Upper lobe of right lung (tissue), 1 donor: ENCODE data around the gene CCDC107. TPM values are rescaled to one million over a fixed set of nuclear protein-coding genes. Genes with fewer than 3 reads are reported as not detected.

ENCODE experiments used
- ATAC-seq: fragments of 200-7000 bp; cut with Tn5 transposase; one replicate; pipeline ENCODE4 v1.9.1; 2020; ENCODE audit warnings: mild to moderate bottlenecking, moderate library complexity
- DNase-seq: peaks from one replicate; pipeline ENCODE4 v3.0.0-alpha.2; 2020
- H3K27ac ChIP-seq: fragments of 200-600 bp; one replicate; pipeline ENCODE4 v1.8.0; 2022
- H3K27me3 ChIP-seq: fragments of 200-600 bp; one replicate; pipeline ENCODE4 v1.8.0; 2022; ENCODE audit warnings: mild to moderate bottlenecking
- H3K36me3 ChIP-seq: fragments of 200-600 bp; one replicate; pipeline ENCODE4 v1.8.0; 2022
- H3K4me1 ChIP-seq: fragments of 200-600 bp; one replicate; pipeline ENCODE4 v1.8.0; 2022
- H3K4me3 ChIP-seq: fragments of 200-600 bp; one replicate; pipeline ENCODE4 v1.8.0; 2022; ENCODE audit warnings: mild to moderate bottlenecking
- H3K9me3 ChIP-seq: fragments of 200-600 bp; one replicate; pipeline ENCODE4 v1.8.0; 2022
- intact Hi-C: fragments of 100-400 bp; cut with DNase I; formaldehyde crosslinking; loops from one replicate; pipeline ENCODE4 v1.11.0; 2022
- total RNA-seq: library from RNA; stranded (reverse); fragmentation: NEBNext Ultra II Directional; extraction: Animal tissue kit (Norgen Biotek cat#: 25700); gene quantifications from one replicate; pipeline ENCODE4 v1.2.1, GENCODE V29; 2021
- TF ChIP-seq, protein P1 (sequence below): fragments of 200-600 bp; IDR thresholded peaks from one replicate; pipeline ENCODE4 v1.8.0; 2022; ENCODE audit warnings: antibody characterized with exemption
- donor health status: DM: no; HTN: yes; CAD: no; lungs with severe emphysema.

The CCDC107 gene
- total RNA-seq, 1 donor from 2014 or later, result 31.1 TPM

- no peak overlapping the region for H3K4me3 ChIP-seq
- TF ChIP-seq, protein P1, sequence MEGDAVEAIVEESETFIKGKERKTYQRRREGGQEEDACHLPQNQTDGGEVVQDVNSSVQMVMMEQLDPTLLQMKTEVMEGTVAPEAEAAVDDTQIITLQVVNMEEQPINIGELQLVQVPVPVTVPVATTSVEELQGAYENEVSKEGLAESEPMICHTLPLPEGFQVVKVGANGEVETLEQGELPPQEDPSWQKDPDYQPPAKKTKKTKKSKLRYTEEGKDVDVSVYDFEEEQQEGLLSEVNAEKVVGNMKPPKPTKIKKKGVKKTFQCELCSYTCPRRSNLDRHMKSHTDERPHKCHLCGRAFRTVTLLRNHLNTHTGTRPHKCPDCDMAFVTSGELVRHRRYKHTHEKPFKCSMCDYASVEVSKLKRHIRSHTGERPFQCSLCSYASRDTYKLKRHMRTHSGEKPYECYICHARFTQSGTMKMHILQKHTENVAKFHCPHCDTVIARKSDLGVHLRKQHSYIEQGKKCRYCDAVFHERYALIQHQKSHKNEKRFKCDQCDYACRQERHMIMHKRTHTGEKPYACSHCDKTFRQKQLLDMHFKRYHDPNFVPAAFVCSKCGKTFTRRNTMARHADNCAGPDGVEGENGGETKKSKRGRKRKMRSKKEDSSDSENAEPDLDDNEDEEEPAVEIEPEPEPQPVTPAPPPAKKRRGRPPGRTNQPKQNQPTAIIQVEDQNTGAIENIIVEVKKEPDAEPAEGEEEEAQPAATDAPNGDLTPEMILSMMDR, result no peak
- intact Hi-C loops, result no loop called here
- H3K27me3 ChIP-seq, result no peaks in the 10 kb centered on the region
- H3K27ac ChIP-seq, result peak overlapping the region; percentile 36
- DNase-seq (no peak), ATAC-seq (peak; percentile 45)
- peaks cover 11% of the 10 kb centered on the region for H3K4me1 ChIP-seq
- no peaks in the 10 kb centered on the region for H3K9me3 ChIP-seq
- H3K36me3 ChIP-seq, result no peaks in the 10 kb centered on the region
Observed at GRCh38 chr9:35618854-35619799, 39.0 kb upstream of the CCDC107 start.

- TF ChIP-seq, protein P1, result no peak
- Histone ChIP-seq H3K4me1 (peaks cover 11% of the 10 kb centered on the region), H3K27ac (peak overlapping the region; percentile 36), H3K27me3 (no peaks in the 10 kb centered on the region), H3K9me3 (no peaks in the 10 kb centered on the region), H3K4me3 (no peak overlapping the region), H3K36me3 (no peaks in the 10 kb centered on the region)
- intact Hi-C loops, result no loop called here
- DNase-seq (no peak), ATAC-seq (no peak)
Observed at GRCh38 chr9:35619800-35620158, 38.3 kb upstream of the CCDC107 start.

GRCh38 chr9:35627575-35627974, 30.5 kb upstream of the CCDC107 start:
- no peaks in the 10 kb centered on the region for H3K4me1 ChIP-seq
- DNase-seq (no peak), ATAC-seq (no peak)
- intact Hi-C loops, result no loop called here
- H3K4me3 ChIP-seq, result no peak overlapping the region
- no peaks in the 10 kb centered on the region for H3K9me3 ChIP-seq
- H3K27ac ChIP-seq, result no peak overlapping the region
- H3K36me3 ChIP-seq, result no peaks in the 10 kb centered on the region
- TF ChIP-seq, protein P1, result no peak
- H3K27me3 ChIP-seq, result no peaks in the 10 kb centered on the region

- H3K27me3 ChIP-seq, result no peaks in the 10 kb centered on the region
- H3K36me3 ChIP-seq, result no peaks in the 10 kb centered on the region
- H3K27ac ChIP-seq, result no peak overlapping the region
- H3K9me3 ChIP-seq, result no peaks in the 10 kb centered on the region
- ATAC-seq (no peak), DNase-seq (no peak)
- TF ChIP-seq, protein P1, result no peak
- no peaks in the 10 kb centered on the region for H3K4me1 ChIP-seq
- intact Hi-C loops, result no loop called here
- H3K4me3 ChIP-seq, result no peak overlapping the region
Observed at GRCh38 chr9:35628389-35628991, 29.6 kb upstream of the CCDC107 start.

GRCh38 chr9:35629597-35629996, 28.5 kb upstream of the CCDC107 start:
- TF ChIP-seq, protein P1, result no peak
- intact Hi-C loops, result no loop called here
- DNase-seq, result no peak
- no peaks in the 10 kb centered on the region for H3K36me3 ChIP-seq
- H3K27ac ChIP-seq, result no peak overlapping the region
- H3K9me3 ChIP-seq, result no peaks in the 10 kb centered on the region
- no peak overlapping the region for H3K4me3 ChIP-seq
- no peaks in the 10 kb centered on the region for H3K4me1 ChIP-seq
- no peak for ATAC-seq
- no peaks in the 10 kb centered on the region for H3K27me3 ChIP-seq
